ENCODE measurements around the gene ADAM8. TPM values are rescaled to one million over a fixed set of nuclear protein-coding genes. Genes with fewer than 3 reads are reported as not detected.

ADAM8 gene
- total and polyA plus RNA-seq, 2 donors (not counting 1 experiment from before 2014, with no cell fraction given): 116 to 196 TPM

DNA sequence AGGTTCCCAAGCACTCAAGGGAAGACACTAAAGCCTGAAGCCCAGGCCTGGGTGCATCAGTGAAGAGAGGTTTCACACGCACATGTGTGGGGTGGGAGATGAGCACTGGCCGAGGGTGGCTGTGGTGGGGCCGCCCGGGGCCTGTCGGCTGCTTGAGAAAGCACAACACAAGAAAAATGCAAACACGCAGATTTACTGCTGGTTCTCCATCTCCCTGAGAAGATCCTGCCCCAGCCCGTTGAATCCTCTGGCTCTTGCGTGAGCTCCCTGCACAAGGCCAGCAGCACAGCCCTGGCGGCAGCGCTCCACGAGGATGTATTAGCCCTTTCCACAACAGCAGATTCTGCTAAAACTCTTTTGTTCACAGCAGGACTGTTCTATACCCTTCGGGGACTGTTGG lies 38.2 kb upstream of the ADAM8 start:
- CTCF ChIA-PET: interaction anchor here (0.8 to 4.2 kb wide), 7 partner anchors 14 to 183 kb away, joined by 3 to 21 read pairs (median 5); no protein-coding TSS in a partner anchor
- H3K9me3 Mint-ChIP-seq (ENCODE audit: insufficient read depth): peaks cover 2% of the 10 kb centered on the region
- intact Hi-C loops (cut with micrococcal nuclease): loop anchor here (1.0 to 5.0 kb wide), 2 partner anchors 13 to 207 kb away; no protein-coding TSS in a partner anchor
- H3K79me2 ChIP-seq (ENCODE audit: control insufficient read depth, insufficient read depth, low read length): no peaks in the 10 kb centered on the region
- POLR2A ChIA-PET: interaction anchor here (1.1 to 1.5 kb wide), 2 partner anchors 10 to 13 kb away, joined by 3 to 26 read pairs; no protein-coding TSS in a partner anchor
- H3K27me3 ChIP-seq (replicated peaks in 1 of 4; ENCODE audit: control extremely low read depth in 1 of 4, control insufficient read depth in 3 of 4, insufficient read depth in 4 of 4, low read length in 3 of 4): peaks cover 0 to 14% (median 5%) of the 10 kb centered on the region in 4 experiments
- DNase-seq (no peak), ATAC-seq (ENCODE audit: low read depth) (no peak)
- 97% methylated on average over 12 of the region's 12 CpGs for WGBS (ENCODE audit: insufficient coverage)
- no peak overlapping the region for H3K27ac ChIP-seq (ENCODE audit: low read length in 2 of 2)
- no peak overlapping the region for H3K9ac ChIP-seq (ENCODE audit: low read length)
- H3K4me2 ChIP-seq (replicated peaks; ENCODE audit: low read depth, low read length, poor library complexity, severe bottlenecking): no peak overlapping the region
- peaks cover 18% of the 10 kb centered on the region for H3K4me1 Mint-ChIP-seq
- H3K9me3 ChIP-seq (ENCODE audit: control extremely low read depth in 1 of 3, control insufficient read depth in 2 of 3, insufficient read depth in 1 of 3, low read length in 2 of 3): peaks cover 0 to 12% (median 0%) of the 10 kb centered on the region in 3 donors
- no peak overlapping the region for H3K27ac Mint-ChIP-seq
- H3K4me3 ChIP-seq (ENCODE audit: control extremely low read depth in 1 of 5, extremely low read depth in 1 of 5, insufficient read depth in 1 of 5, low read depth in 2 of 5, low read length in 4 of 5): no peak overlapping the region
- no peak overlapping the region for H2AFZ ChIP-seq (ENCODE audit: insufficient read depth, low read depth, low read length, poor library complexity, severe bottlenecking)
- H3K36me3 ChIP-seq (replicated peaks in 1 of 2; ENCODE audit: control extremely low read depth in 1 of 2, control insufficient read depth in 1 of 2, extremely low read depth in 1 of 2, insufficient read depth in 2 of 2, low read length in 1 of 2): peaks cover 0 to 27% of the 10 kb centered on the region in 2 experiments
- H3K27me3 Mint-ChIP-seq: peaks cover 11% of the 10 kb centered on the region
- H3K4me3 Mint-ChIP-seq: no peak overlapping the region
- TF ChIP-seq, protein P1, sequence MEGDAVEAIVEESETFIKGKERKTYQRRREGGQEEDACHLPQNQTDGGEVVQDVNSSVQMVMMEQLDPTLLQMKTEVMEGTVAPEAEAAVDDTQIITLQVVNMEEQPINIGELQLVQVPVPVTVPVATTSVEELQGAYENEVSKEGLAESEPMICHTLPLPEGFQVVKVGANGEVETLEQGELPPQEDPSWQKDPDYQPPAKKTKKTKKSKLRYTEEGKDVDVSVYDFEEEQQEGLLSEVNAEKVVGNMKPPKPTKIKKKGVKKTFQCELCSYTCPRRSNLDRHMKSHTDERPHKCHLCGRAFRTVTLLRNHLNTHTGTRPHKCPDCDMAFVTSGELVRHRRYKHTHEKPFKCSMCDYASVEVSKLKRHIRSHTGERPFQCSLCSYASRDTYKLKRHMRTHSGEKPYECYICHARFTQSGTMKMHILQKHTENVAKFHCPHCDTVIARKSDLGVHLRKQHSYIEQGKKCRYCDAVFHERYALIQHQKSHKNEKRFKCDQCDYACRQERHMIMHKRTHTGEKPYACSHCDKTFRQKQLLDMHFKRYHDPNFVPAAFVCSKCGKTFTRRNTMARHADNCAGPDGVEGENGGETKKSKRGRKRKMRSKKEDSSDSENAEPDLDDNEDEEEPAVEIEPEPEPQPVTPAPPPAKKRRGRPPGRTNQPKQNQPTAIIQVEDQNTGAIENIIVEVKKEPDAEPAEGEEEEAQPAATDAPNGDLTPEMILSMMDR (IDR thresholded peaks at IDR 0.05): no peak
- no peak for TF ChIP-seq EZH2 (IDR thresholded peaks at IDR 0.05; ENCODE audit: borderline replicate concordance, insufficient read depth, low read depth, low read length, poor library complexity, severe bottlenecking)
- H4K20me1 ChIP-seq (ENCODE audit: control insufficient read depth, insufficient read depth, low read length, poor library complexity, severe bottlenecking): peaks cover 3% of the 10 kb centered on the region
- H3K4me1 ChIP-seq (ENCODE audit: control insufficient read depth in 2 of 2, insufficient read depth in 2 of 2, low read length in 2 of 2): peaks cover 9 to 15% of the 10 kb centered on the region in 2 donors

DNA sequence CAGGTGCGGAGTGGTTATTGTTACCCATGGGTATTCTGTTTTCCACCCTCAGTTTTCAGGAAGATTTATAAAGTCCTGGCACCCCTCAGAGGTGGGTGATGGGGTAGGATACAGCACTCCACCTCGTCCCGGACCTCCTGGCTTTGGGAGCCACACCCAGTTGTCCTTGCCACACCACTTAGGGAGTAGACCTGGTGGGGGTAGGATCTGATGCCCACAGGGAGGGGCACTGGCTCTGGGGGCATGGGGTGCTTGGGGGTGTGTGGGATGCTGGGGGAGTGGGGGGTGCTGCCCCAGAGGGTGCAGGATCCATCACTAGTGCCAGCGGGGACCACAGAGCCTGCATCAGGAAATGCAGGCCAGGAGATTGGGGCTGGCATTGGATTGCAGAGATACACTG lies 36.5 kb upstream of the ADAM8 start:
- H3K79me2 ChIP-seq (ENCODE audit: control insufficient read depth, insufficient read depth, low read length): peaks cover 4% of the 10 kb centered on the region
- no peak overlapping the region for H3K4me3 Mint-ChIP-seq
- peaks cover 10% of the 10 kb centered on the region for H4K20me1 ChIP-seq (ENCODE audit: control insufficient read depth, insufficient read depth, low read length, poor library complexity, severe bottlenecking)
- H3K9me3 ChIP-seq (ENCODE audit: control extremely low read depth in 1 of 3, control insufficient read depth in 2 of 3, insufficient read depth in 1 of 3, low read length in 2 of 3): peaks cover 0 to 10% (median 0%) of the 10 kb centered on the region in 3 donors
- intact Hi-C loops (cut with micrococcal nuclease): loop anchor here (5.0 kb wide), 1 partner anchor 209 kb away; no protein-coding TSS in a partner anchor
- H3K36me3 ChIP-seq (replicated peaks in 1 of 2; ENCODE audit: control extremely low read depth in 1 of 2, control insufficient read depth in 1 of 2, extremely low read depth in 1 of 2, insufficient read depth in 2 of 2, low read length in 1 of 2): peaks cover 0 to 31% of the 10 kb centered on the region in 2 experiments
- H3K27me3 Mint-ChIP-seq: no peaks in the 10 kb centered on the region
- TF ChIP-seq, protein P1 (IDR thresholded peaks at IDR 0.05): no peak
- TF ChIP-seq EZH2 (IDR thresholded peaks at IDR 0.05; ENCODE audit: borderline replicate concordance, insufficient read depth, low read depth, low read length, poor library complexity, severe bottlenecking): no peak
- DNase-seq (no peak), ATAC-seq (ENCODE audit: low read depth) (no peak)
- H3K9ac ChIP-seq (ENCODE audit: low read length): no peak overlapping the region
- H3K4me1 Mint-ChIP-seq: peaks cover 10% of the 10 kb centered on the region
- no peak overlapping the region for H3K4me2 ChIP-seq (replicated peaks; ENCODE audit: low read depth, low read length, poor library complexity, severe bottlenecking)
- no peak overlapping the region for H3K27ac Mint-ChIP-seq
- no peaks in the 10 kb centered on the region for H3K27me3 ChIP-seq (replicated peaks in 1 of 4; ENCODE audit: control extremely low read depth in 1 of 4, control insufficient read depth in 3 of 4, insufficient read depth in 4 of 4, low read length in 3 of 4)
- CTCF ChIA-PET: interaction anchor here (0.9 to 4.2 kb wide), 3 partner anchors 15 to 169 kb away, joined by 3 to 21 read pairs (median 9); no protein-coding TSS in a partner anchor
- no peak overlapping the region for H3K27ac ChIP-seq (ENCODE audit: low read length in 2 of 2)
- H3K4me1 ChIP-seq (ENCODE audit: control insufficient read depth in 2 of 2, insufficient read depth in 2 of 2, low read length in 2 of 2): peaks cover 4 to 11% of the 10 kb centered on the region in 2 donors
- WGBS (ENCODE audit: insufficient coverage): 89% methylated on average over 3 of the region's 4 CpGs
- POLR2A ChIA-PET: no interaction called here
- H3K9me3 Mint-ChIP-seq (ENCODE audit: insufficient read depth): peaks cover 2% of the 10 kb centered on the region
- no peak overlapping the region for H2AFZ ChIP-seq (ENCODE audit: insufficient read depth, low read depth, low read length, poor library complexity, severe bottlenecking)
- H3K4me3 ChIP-seq (ENCODE audit: control extremely low read depth in 1 of 5, extremely low read depth in 1 of 5, insufficient read depth in 1 of 5, low read depth in 2 of 5, low read length in 4 of 5): no peak overlapping the region
